SK-N-MC (cell line): Measurements from ENCODE around the gene NECAB3.

ENCODE experiments used
- DNase-seq: peaks from one replicate; pipeline ENCODE4 v3.0.0-alpha.2; 2011; ENCODE audit warnings: low read depth, low spot score
- H3K27ac ChIP-seq: fragments of 200-600 bp; sonication (generic); 2 replicates; pipeline ENCODE4 v1.5.1; 2016; ENCODE audit warnings: mixed run types
- H3K36me3 ChIP-seq: fragments of 200-600 bp; sonication (generic); 2 replicates; pipeline ENCODE4 v1.6.1; 2017; ENCODE audit warnings: antibody characterized with exemption, low read length, mixed read lengths; ENCODE audit not compliant: insufficient read depth
- H3K4me3 ChIP-seq: fragments of 200-600 bp; sonication (generic); 2 replicates; pipeline ENCODE4 v1.5.1; 2016
- H3K9ac ChIP-seq: fragments of 200-600 bp; sonication (generic); 2 replicates; pipeline ENCODE4 v1.8.0; 2017; ENCODE audit warnings: mixed run types, mixed read lengths; ENCODE audit not compliant: insufficient read length
- H3K9me3 ChIP-seq: fragments of 200-600 bp; sonication (generic); 2 replicates; pipeline ENCODE4 v1.6.1; 2017; ENCODE audit warnings: low read depth, mild to moderate bottlenecking, antibody characterized with exemption, low read length, moderate library complexity, mixed read lengths
- EZH2 ChIP-seq: fragments of 200-600 bp; sonication (generic); IDR thresholded peaks from one replicate; pipeline ENCODE4 v1.6.1; 2017; ENCODE audit warnings: antibody characterized with exemption
- FOXP2 ChIP-seq: optimal IDR thresholded peaks from 2 replicates; pipeline ENCODE3; 2011; ENCODE audit warnings: mild to moderate bottlenecking, moderate library complexity; ENCODE audit not compliant: insufficient read depth; ENCODE audit errors: extremely low read length, control extremely low read depth
- POLR2AphosphoS5 ChIP-seq: IDR thresholded peaks from 2 replicates; pipeline ENCODE4 v1.6.1; 2012; ENCODE audit warnings: mild to moderate bottlenecking, low read depth, low read length, borderline replicate concordance

The NECAB3 gene

DNA sequence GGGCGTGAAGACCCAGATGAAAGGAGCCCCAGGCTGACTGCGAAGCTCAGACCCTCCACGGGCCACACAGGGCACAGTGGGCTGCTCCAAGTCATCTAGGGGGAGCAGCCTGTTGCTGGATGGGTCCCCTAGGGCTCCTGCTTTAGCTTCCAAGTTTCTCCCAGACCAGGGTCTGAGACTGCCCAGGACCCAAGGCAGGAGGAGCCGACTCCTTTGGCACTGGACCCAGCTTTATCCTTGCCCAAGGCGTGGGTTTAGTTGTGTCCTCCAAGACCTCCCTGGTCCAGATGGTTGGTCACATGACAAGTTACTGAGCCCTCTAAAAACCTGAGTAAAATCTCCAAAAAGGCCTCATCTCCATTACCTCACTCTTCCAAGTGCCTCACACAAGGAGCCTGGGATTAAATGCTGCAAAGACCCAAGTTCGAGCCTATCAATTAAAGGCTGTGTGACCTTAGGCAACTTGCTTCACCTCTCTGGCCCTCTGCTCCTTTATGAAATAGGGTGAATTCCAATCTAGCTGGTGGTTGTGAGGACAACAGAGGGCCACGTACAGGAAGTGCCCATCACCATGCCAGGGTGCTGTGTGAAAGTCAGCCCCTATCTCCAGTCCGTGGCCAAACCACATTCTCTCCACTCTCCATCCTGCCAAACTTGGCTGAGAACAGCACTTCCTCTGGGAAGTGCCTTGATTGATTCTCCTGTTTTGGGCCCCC is 2.5 kb downstream of the NECAB3 start:
- DNase-seq, result no peak
- Histone ChIP-seq H3K9ac (no peak overlapping the region), H3K27ac (no peak overlapping the region), H3K36me3 (peaks cover 7% of the 10 kb centered on the region), H3K4me3 (no peak overlapping the region), H3K9me3 (no peaks in the 10 kb centered on the region)
- TF ChIP-seq POLR2AphosphoS5 (no peak), EZH2 (no peak), FOXP2 (no peak)

GRCh38 chr20:33670715-33671499 is 3.3 kb downstream of the NECAB3 start:
- Histone ChIP-seq H3K9me3 (no peaks in the 10 kb centered on the region), H3K9ac (no peak overlapping the region), H3K36me3 (peaks cover 7% of the 10 kb centered on the region), H3K27ac (no peak overlapping the region), H3K4me3 (no peak overlapping the region)
- DNase-seq, result no peak
- TF ChIP-seq EZH2 (no peak), FOXP2 (no peak), POLR2AphosphoS5 (no peak)

- Histone ChIP-seq H3K9ac (no peak overlapping the region), H3K36me3 (peaks cover 7% of the 10 kb centered on the region), H3K9me3 (no peaks in the 10 kb centered on the region), H3K27ac (no peak overlapping the region), H3K4me3 (no peak overlapping the region)
- DNase-seq, result no peak
- TF ChIP-seq POLR2AphosphoS5, result no peak
- TF ChIP-seq EZH2, result no peak
- TF ChIP-seq FOXP2, result no peak
These were observed 4.2 kb downstream of the NECAB3 start for GRCh38 chr20:33669873-33670640.

- Histone ChIP-seq H3K36me3 (peaks cover 7% of the 10 kb centered on the region), H3K4me3 (no peak overlapping the region), H3K27ac (no peak overlapping the region), H3K9ac (no peak overlapping the region), H3K9me3 (no peaks in the 10 kb centered on the region)
- TF ChIP-seq FOXP2 (no peak), POLR2AphosphoS5 (no peak), EZH2 (no peak)
- DNase-seq, result no peak
These were observed 5.0 kb downstream of the NECAB3 start for GRCh38 chr20:33669224-33669623.

- Histone ChIP-seq H3K9ac (no peak overlapping the region), H3K27ac (no peak overlapping the region), H3K4me3 (no peak overlapping the region), H3K36me3 (peaks cover 7% of the 10 kb centered on the region), H3K9me3 (no peaks in the 10 kb centered on the region)
- TF ChIP-seq FOXP2, result no peak
- no peak for TF ChIP-seq POLR2AphosphoS5
- no peak for TF ChIP-seq EZH2
- DNase-seq, result no peak
These were observed 5.6 kb downstream of the NECAB3 start for GRCh38 chr20:33668466-33669155.

GRCh38 chr20:33667676-33668465 is 6.4 kb downstream of the NECAB3 start:
- Histone ChIP-seq H3K27ac (no peak overlapping the region), H3K4me3 (no peak overlapping the region), H3K9ac (no peak overlapping the region), H3K9me3 (no peaks in the 10 kb centered on the region), H3K36me3 (peaks cover 7% of the 10 kb centered on the region)
- no peak for DNase-seq
- no peak for TF ChIP-seq POLR2AphosphoS5
- TF ChIP-seq FOXP2, result no peak
- TF ChIP-seq EZH2, result no peak

GRCh38 chr20:33667245-33667675 is 7.0 kb downstream of the NECAB3 start:
- Histone ChIP-seq H3K4me3 (no peak overlapping the region), H3K9me3 (no peaks in the 10 kb centered on the region), H3K27ac (no peak overlapping the region), H3K9ac (no peak overlapping the region), H3K36me3 (peaks cover 7% of the 10 kb centered on the region)
- no peak for DNase-seq
- TF ChIP-seq EZH2 (no peak), FOXP2 (no peak), POLR2AphosphoS5 (no peak)
